Esophagus squamous epithelium (tissue), 5 donors: Measurements from ENCODE around the gene KCNMA1. TPM values are rescaled to one million over a fixed set of nuclear protein-coding genes. Genes with fewer than 3 reads are reported as not detected.

Experiments
- DNase-seq: peaks from one replicate; lab custom pipeline; 2025; lab: John Stamatoyannopoulos, UW
- H3K27ac ChIP-seq, 4 donors: fragments of 200-600 bp; sonication (generic); one replicate each; pipeline ENCODE4 v1.5.1; 2016 to 2019; ENCODE audit warnings: mild to moderate bottlenecking in 1 of 4
- H3K27me3 ChIP-seq, 4 donors: fragments of 200-600 bp; sonication (generic); 1 replicate in 3 of 4; 2 replicates in 1 of 4; pipeline versions ENCODE4 v1.5.1 to v1.6.0; 2017 to 2021; ENCODE audit warnings: antibody characterized with exemption in 1 of 4
- H3K36me3 ChIP-seq, 3 donors: fragments of 200-600 bp; sonication (generic); one replicate each; pipeline ENCODE4 v1.5.1; 2016 to 2019
- H3K4me1 ChIP-seq, 3 donors: fragments of 200-600 bp; sonication (generic); one replicate each; pipeline ENCODE4 v1.5.1; 2017 to 2019
- H3K4me3 ChIP-seq, 4 donors: fragments of 200-600 bp; sonication (generic); 1 replicate in 3 of 4; 2 replicates in 1 of 4; pipeline ENCODE4 v1.5.1; 2016 to 2019; ENCODE audit warnings: mild to moderate bottlenecking in 2 of 4, moderate library complexity in 1 of 4
- H3K9me3 ChIP-seq, 3 donors: fragments of 200-600 bp; sonication (generic); one replicate each; pipeline ENCODE4 v1.5.1; 2016 to 2019
- POLR2A ChIP-seq, 4 donors: fragments of 450-650 bp; IDR thresholded peaks; one replicate each; pipeline ENCODE4 v1.6.1; 2017; ENCODE audit warnings: antibody characterized with exemption in 4 of 4, mild to moderate bottlenecking in 4 of 4, moderate library complexity in 3 of 4
- WGBS, 2 donors: methylation state at CpG; one replicate each; pipeline ENCODE4 v1.1.5; 2018; 5-methylcytosine and 5-hydroxymethylcytosine counted together
- intact Hi-C: fragments of 100-400 bp; cut with DNase I; formaldehyde crosslinking; loops from one replicate; pipeline ENCODE4 v1.15.0; 2022
- total RNA-seq, 4 donors: library from RNA; depleted of rRNA; stranded (reverse); fragments of >200 nt; gene quantifications; one replicate each; pipeline ENCODE4 v1.1.0, GENCODE V29; 2016
- TF ChIP-seq, protein P1 (sequence below), 6 experiments: fragments of 450-650 bp in 4 of 6; fragments of 200-600 bp in 2 of 6; sonication (generic) in 2 of 6; IDR thresholded peaks; one replicate each; pipeline ENCODE4 v1.5.1; 2016 to 2019; ENCODE audit warnings: antibody characterized with exemption in 6 of 6, mild to moderate bottlenecking in 4 of 6, moderate library complexity in 4 of 6
- donor health status: DM: yes; HTN: yes; CAD: no.

Gene KCNMA1
- total RNA-seq, 4 donors from 2014 or later, result 7.5 to 74.2 (median 18.0) TPM

DNA sequence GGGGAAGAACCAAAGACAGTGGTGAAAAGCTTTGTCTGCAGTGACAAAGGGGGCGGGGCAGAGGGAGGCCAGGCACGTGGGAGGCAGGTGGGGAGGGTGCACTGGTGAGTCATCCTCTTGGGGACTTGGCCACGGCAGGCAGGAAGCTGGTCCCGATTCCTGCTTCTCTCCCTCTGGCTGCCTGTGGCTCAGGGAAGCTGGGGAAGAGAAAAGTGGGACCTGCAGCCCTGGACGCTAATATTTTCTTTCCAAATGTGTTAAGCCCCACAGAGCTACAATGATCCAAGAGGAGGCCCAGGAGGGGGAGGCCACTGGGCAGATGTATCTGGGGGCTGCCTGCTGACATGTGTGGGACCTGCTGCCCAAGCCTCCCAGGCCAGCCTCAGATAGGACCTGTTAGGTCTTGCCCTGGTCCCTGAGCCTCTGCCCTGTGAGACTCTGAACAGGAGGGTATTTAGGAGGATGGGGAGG is 231.8 kb downstream of the KCNMA1 start:
- DNase-seq, result no peak
- peak overlapping the region in 3 of 4 donors; percentile 5 to 47 (median 29) for H3K27ac ChIP-seq
- no peak overlapping the region for H3K4me3 ChIP-seq
- peaks cover 14 to 60% (median 24%) of the 10 kb centered on the region in 3 donors for H3K4me1 ChIP-seq
- 10 to 16% methylated on average over 5 of the region's 5 CpGs for WGBS, 2 donors
- no peak for TF ChIP-seq POLR2A (IDR thresholded peaks at IDR 0.05)
- TF ChIP-seq, protein P1, sequence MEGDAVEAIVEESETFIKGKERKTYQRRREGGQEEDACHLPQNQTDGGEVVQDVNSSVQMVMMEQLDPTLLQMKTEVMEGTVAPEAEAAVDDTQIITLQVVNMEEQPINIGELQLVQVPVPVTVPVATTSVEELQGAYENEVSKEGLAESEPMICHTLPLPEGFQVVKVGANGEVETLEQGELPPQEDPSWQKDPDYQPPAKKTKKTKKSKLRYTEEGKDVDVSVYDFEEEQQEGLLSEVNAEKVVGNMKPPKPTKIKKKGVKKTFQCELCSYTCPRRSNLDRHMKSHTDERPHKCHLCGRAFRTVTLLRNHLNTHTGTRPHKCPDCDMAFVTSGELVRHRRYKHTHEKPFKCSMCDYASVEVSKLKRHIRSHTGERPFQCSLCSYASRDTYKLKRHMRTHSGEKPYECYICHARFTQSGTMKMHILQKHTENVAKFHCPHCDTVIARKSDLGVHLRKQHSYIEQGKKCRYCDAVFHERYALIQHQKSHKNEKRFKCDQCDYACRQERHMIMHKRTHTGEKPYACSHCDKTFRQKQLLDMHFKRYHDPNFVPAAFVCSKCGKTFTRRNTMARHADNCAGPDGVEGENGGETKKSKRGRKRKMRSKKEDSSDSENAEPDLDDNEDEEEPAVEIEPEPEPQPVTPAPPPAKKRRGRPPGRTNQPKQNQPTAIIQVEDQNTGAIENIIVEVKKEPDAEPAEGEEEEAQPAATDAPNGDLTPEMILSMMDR (IDR thresholded peaks at IDR 0.05), result no peak
- intact Hi-C loops, result no loop called here
- no peaks in the 10 kb centered on the region for H3K9me3 ChIP-seq
- H3K36me3 ChIP-seq, result peaks cover 0 to 3% (median 0%) of the 10 kb centered on the region in 3 donors
- peaks cover 0 to 6% (median 0%) of the 10 kb centered on the region in 4 donors for H3K27me3 ChIP-seq

DNA sequence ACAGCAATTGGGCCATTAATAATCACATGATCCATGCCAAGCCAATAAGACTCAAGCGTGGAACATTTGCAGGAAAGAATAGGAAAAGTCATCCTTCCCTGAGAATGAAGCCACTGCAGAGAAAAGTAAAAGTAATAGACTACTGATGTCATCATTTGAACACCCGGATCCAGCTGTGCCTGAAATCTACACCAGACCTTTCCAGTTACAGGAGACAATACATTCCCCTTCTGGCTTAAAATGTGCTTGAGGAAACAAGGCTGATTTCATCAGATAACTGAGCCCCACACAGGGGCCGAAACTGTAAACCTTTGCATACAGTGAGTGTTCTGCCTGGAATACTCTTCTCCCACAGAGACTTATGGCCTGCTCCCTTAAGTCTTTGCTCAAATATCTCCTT is 232.8 kb downstream of the KCNMA1 start:
- 63 to 85% methylated on average over 3 of the region's 3 CpGs for WGBS, 2 donors
- Histone ChIP-seq H3K4me3 (no peak overlapping the region), H3K27me3 (peaks cover 0 to 2% (median 0%) of the 10 kb centered on the region in 4 donors), H3K4me1 (peaks cover 10 to 60% (median 19%) of the 10 kb centered on the region in 3 donors), H3K36me3 (peaks cover 0 to 3% (median 0%) of the 10 kb centered on the region in 3 donors), H3K9me3 (no peaks in the 10 kb centered on the region), H3K27ac (no peak overlapping the region)
- intact Hi-C loops, result no loop called here
- DNase-seq, result no peak
- TF ChIP-seq, protein P1 (IDR thresholded peaks at IDR 0.05), result no peak
- no peak for TF ChIP-seq POLR2A (IDR thresholded peaks at IDR 0.05)

DNA sequence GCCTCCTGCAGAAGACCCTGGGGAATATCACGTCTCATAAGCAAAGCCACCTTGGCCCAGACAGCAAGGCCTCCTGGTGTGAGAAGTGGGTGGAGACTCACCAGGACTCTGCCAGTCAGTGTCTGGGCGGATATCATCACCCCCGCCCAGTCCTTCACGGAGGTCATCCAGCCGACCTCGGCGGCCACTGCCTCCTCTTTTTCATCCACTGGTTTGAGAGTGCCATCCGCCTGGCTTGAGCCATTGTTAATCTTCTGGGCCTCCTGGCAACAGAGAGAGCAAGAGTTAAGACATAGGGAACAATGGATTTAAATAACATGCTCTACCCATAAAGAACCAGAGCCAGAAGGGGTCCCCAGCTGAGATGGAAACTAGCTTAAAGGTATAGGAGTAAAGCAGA is 233.8 kb downstream of the KCNMA1 start:
- H3K4me3 ChIP-seq, result no peak overlapping the region
- H3K36me3 ChIP-seq, result peaks cover 0 to 3% (median 0%) of the 10 kb centered on the region in 3 donors
- no peak overlapping the region for H3K27ac ChIP-seq
- peaks cover 0 to 2% (median 0%) of the 10 kb centered on the region in 4 donors for H3K27me3 ChIP-seq
- no peak for DNase-seq
- H3K9me3 ChIP-seq, result no peaks in the 10 kb centered on the region
- TF ChIP-seq, protein P1 (IDR thresholded peaks at IDR 0.05), result no peak
- no peak for TF ChIP-seq POLR2A (IDR thresholded peaks at IDR 0.05)
- 83 to 90% methylated on average over 1 to 8 of the region's 8 CpGs for WGBS, 2 donors
- H3K4me1 ChIP-seq, result peaks cover 2 to 60% (median 13%) of the 10 kb centered on the region in 3 donors
- intact Hi-C loops, result no loop called here

DNA sequence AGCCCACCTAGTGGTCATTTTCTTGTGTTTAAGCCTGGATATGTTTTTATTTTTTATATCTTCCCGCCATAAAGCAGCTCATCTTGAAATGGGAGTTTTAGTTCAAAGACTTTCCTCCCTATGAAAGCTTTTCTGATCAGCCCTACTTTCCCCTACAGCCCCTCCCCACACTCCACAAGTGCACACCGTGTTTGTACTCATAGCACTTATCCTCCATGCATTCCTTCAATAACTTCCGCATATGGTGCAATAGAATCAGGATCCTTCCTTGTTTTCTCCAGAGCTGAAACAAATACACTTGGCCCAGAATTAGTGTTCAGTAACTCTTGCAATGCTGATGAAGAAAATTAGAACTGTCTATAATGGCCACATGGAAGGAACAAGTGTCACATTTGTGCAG is 235.9 kb downstream of the KCNMA1 start:
- Histone ChIP-seq H3K36me3 (peaks cover 0 to 3% (median 0%) of the 10 kb centered on the region in 3 donors), H3K27ac (no peak overlapping the region), H3K4me3 (no peak overlapping the region), H3K4me1 (peaks cover 0 to 41% (median 13%) of the 10 kb centered on the region in 3 donors), H3K27me3 (no peaks in the 10 kb centered on the region), H3K9me3 (no peaks in the 10 kb centered on the region)
- WGBS, 2 donors, result 71 to 91% methylated on average over 3 of the region's 3 CpGs
- TF ChIP-seq, protein P1 (IDR thresholded peaks at IDR 0.05), result no peak
- no peak for TF ChIP-seq POLR2A (IDR thresholded peaks at IDR 0.05)
- intact Hi-C loops, result no loop called here
- no peak for DNase-seq

DNA sequence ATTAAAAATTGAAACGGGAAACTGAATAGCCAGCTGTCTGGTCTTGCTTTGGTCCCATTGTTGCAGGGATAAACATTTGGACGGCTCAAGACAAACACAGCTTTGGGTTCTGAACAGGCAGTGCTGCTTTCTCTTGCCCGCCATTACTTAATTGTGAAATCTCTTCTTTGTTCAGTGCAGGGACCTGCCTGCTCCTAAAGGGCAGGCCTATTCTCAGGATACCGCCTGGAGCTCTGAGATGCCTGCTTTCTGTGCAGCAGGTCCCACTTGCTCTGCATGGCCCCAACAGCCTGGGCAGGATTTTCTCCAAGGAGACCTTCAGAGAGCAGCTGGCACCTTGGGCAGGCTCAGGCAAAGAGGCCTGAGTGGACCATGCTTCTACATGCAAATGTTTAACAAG is 237.6 kb downstream of the KCNMA1 start:
- intact Hi-C loops, result no loop called here
- TF ChIP-seq, protein P1 (IDR thresholded peaks at IDR 0.05), result no peak
- no peak for TF ChIP-seq POLR2A (IDR thresholded peaks at IDR 0.05)
- Histone ChIP-seq H3K27ac (peak overlapping the region in 1 of 4 donors; percentile 6), H3K27me3 (no peaks in the 10 kb centered on the region), H3K4me1 (peaks cover 0 to 31% (median 5%) of the 10 kb centered on the region in 3 donors), H3K9me3 (no peaks in the 10 kb centered on the region), H3K4me3 (no peak overlapping the region), H3K36me3 (peaks cover 0 to 3% (median 0%) of the 10 kb centered on the region in 3 donors)
- WGBS, 2 donors, result 16 to 33% methylated on average over 3 to 4 of the region's 4 CpGs
- no peak for DNase-seq
